GM12891 (cell line): ENCODE measurements around the gene THOC7.

Experiments
- POLR2A ChIP-seq: IDR thresholded peaks from 2 replicates; pipeline ENCODE4 v1.6.1; 2011; ENCODE audit warnings: low read depth, low read length, control low read depth
- POLR2AphosphoS5 ChIP-seq: IDR thresholded peaks from 2 replicates; pipeline ENCODE4 v1.6.1; 2011; ENCODE audit warnings: low read depth, low read length, control low read depth
- POU2F2 ChIP-seq: IDR thresholded peaks from 2 replicates; pipeline ENCODE4 v1.6.1; 2011; ENCODE audit warnings: low read depth, mild to moderate bottlenecking, control low read depth, low read length, moderate library complexity
- SPI1 ChIP-seq: IDR thresholded peaks from 2 replicates; pipeline ENCODE4 v1.6.1; 2011; ENCODE audit warnings: low read depth, low read length, control low read depth
- TAF1 ChIP-seq: IDR thresholded peaks from 2 replicates; pipeline ENCODE4 v1.6.1; 2011; ENCODE audit warnings: low read depth, low read length, control low read depth

- TF ChIP-seq TAF1 (no peak), POLR2AphosphoS5 (no peak), POLR2A (no peak), SPI1 (no peak), POU2F2 (no peak)
Observed at GRCh38 chr3:63875510-63875909, 11.9 kb upstream of the THOC7 start.
